SK-MEL-5 (cell line): ENCODE data around the gene TIE1. TPM values are rescaled to one million over a fixed set of nuclear protein-coding genes. Genes with fewer than 3 reads are reported as not detected.

Experiments used
- DNase-seq: peaks from one replicate; pipeline ENCODE4 v3.0.0-alpha.2; 2016; ENCODE audit warnings: low read depth, low spot score
- in situ Hi-C: cut with HindIII; loops from 2 replicates; pipeline ENCODE4 v1.10.0; 2016; ENCODE audit warnings: low sequenced_read_pairs, high pct_unique_total_duplicates, low pct_unique_long_range_greater_than_20kb
- total RNA-seq: library from RNA; depleted of rRNA; stranded (reverse); fragments of >200 nt; shearing (Covaris generic); gene quantifications from 2 replicates; pipeline ENCODE4 v1.2.3, GENCODE V29; 2014

TIE1 gene
- total RNA-seq, 1 experiment from 2014 or later: 0.08 TPM

DNA sequence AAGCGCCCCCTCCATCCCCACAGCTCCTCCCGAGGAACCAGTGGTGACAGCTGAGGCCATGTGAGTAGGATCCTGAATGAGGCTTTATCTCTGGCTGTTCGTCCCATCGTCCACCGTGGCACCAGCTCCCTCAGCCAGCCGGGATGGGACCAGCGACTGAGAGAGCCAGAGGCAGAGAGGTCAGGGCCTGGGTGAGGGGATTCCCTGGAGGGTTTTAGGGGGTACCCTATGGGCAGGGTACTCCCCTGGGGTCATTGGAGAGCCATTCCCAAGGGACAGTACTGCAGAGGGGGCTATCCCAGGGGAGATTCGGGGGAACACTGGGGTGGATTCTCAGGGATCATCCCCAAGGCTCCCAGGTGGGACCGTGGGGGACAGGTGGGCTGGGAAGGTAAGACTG, 28.6 kb upstream of the TIE1 start:
- DNase-seq: no peak
- in situ Hi-C loops: no loop called here

DNA sequence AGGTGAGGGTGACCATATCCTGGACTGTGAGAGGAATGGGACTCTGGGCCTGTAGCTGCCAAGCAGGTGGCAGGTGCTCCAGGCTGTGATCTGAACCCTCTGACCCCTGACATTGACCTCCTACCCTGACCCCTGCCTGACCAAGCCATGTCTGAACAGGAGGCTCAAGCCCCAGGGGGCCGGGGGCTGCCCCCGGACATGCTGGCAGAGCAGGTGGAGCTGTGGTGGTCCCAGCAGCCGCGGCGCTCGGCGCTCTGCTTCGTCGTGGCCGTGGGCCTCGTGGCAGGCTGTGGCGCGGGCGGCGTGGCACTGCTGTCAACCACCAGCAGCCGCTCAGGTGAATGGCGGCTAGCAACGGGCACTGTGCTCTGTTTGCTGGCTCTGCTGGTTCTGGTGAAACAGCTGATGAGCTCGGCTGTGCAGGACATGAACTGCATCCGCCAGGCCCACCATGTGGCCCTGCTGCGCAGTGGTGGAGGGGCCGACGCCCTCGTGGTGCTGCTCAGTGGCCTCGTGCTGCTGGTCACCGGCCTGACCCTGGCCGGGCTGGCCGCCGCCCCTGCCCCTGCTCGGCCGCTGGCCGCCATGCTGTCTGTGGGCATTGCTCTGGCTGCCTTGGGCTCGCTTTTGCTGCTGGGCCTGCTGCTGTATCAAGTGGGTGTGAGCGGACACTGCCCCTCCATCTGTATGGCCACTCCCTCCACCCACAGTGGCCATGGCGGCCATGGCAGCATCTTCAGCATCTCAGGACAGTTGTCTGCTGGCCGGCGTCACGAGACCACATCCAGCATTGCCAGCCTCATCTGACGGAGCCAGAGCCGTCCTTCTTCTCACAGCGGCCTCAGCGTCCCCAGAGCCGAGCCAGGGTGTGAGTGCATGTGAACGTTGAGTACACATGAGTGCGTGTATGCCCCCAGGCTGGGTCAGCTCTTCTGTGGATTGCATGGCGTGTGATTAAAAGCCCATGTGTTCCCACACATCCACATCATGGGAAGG, 27.9 kb upstream of the TIE1 start:
- no peak for DNase-seq
- in situ Hi-C loops: no loop called here

DNA sequence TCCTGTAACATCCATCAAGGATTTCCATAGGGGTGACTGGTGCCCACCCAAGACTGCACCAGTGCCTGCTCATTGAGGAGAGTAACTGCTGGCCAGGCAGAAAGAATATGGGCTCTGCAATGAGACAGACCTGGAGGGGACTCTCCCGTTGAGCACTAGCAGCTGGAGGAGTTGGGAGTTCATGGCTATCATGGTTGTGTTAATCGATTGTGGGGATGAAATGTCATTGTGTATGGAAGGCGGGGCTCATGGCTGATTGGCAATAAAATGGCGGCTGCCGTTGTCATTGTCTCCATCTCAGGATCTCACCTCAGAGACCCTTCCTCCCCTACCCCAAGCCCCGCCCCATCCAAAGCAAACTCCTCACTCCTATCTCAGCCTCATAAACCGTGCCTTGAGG, 27.1 kb upstream of the TIE1 start:
- DNase-seq: no peak

DNA sequence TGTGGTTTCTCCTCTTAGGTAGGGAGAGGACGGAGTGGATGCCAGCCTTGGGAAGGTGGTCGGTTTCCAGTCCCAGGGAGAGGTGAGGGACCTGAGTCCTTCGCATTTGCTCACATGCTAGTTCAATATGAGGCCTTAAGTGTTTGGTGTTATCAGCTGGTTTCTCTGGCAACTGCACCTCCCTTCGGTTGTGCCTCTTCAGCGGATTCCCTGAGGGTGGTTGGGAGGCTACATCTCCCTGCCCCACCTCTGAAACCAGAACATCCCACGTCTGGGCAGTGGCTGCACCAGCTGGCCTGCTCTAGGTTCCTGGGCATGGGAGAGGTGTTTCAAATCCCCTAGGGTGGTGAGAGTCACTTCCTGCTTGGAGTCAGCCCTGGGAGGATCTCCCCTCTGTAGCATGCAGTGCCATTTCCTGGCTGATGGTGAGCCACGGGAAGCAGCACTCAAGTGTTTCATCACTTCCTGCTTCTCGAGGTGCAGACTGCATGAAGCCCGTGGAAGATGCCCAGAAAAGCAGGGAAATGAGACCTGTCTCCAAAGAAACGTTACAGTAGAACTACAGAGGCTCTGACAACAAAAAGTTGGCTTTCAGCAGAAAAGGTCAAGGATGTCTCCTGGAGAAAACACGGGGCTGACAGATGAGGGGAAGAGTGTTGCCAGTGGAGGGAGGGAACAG, 26.5 kb upstream of the TIE1 start:
- in situ Hi-C loops: no loop called here
- DNase-seq: no peak

More for the DNA sequence above, 27.1 kb upstream of the TIE1 start:
- in situ Hi-C loops: no loop called here

DNA sequence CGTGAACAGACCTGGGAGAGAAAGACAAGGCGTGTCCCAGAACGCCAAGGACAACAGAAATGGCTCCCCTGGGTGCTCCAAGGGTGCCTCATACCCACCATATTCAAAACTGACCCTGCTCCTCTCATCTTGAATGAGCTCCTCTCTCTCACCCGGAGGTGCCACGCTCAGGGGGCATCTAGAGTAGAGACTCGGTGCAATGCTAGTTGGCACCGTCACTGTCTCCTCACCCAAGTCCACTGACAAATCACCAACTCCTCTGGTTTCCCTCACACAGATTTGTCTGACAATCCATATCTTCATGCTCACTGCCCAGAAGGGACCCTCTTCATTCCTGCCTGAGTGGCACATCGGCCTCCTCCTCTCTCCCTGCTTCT, 26.0 kb upstream of the TIE1 start:
- in situ Hi-C loops: no loop called here
- no peak for DNase-seq

DNA sequence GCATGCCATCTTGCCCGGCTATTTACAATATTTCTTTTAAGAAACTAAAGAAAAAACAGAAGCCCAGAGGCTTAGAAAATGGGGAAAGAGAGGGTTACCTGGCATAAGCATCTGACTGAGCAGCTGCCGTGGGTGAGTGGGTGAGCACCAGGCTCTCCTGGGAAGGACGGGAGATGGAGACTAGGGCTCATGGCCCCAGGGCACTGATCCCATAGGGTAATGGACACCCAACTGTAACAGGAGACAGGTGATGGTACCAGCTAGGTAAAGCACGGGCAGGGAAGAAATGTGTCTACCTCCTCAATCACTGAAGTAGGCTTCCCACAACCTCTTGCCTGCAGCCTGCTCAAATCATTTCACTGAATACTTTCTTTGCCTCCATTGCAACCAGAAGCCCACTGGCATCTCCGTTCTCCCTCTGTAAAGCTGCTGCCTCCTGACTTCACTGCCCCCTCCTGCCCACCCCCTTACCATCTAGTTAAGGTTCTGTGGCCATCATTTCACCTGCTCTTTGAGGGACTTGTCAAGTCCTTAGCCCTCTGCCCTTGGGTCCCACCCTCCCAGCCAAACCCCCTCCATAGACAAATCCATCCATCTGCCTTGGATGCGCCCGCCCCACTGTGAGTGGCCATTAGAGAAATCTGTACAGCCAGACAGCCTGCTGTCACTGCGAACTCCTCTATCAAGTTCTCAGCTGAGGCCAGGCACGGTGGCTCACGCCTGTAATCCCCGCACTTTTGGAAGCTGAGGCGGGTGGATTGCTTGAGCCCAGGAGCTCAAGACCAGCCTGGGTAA, 24.8 kb upstream of the TIE1 start:
- in situ Hi-C loops: no loop called here
- no peak for DNase-seq

DNA sequence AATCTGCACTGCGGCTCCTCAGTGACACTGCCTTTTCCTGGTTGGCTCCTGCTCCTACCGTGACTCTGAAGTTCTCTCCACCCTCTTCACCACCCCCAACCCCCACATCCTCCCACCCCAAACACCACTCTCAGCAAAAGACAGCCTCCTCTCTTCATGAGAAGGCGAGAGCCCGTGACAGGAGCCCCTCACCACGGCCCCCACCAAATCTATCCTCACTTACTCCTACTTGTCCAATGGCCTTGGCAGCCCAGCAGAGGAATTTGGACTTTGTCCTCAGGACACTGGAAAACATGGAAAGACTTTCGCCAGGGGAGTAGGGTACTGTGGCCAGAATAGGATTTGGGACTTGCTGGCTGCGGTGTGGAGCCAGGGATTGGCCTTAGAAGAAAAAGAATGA, 24.1 kb upstream of the TIE1 start:
- DNase-seq: no peak
- in situ Hi-C loops: no loop called here

DNA sequence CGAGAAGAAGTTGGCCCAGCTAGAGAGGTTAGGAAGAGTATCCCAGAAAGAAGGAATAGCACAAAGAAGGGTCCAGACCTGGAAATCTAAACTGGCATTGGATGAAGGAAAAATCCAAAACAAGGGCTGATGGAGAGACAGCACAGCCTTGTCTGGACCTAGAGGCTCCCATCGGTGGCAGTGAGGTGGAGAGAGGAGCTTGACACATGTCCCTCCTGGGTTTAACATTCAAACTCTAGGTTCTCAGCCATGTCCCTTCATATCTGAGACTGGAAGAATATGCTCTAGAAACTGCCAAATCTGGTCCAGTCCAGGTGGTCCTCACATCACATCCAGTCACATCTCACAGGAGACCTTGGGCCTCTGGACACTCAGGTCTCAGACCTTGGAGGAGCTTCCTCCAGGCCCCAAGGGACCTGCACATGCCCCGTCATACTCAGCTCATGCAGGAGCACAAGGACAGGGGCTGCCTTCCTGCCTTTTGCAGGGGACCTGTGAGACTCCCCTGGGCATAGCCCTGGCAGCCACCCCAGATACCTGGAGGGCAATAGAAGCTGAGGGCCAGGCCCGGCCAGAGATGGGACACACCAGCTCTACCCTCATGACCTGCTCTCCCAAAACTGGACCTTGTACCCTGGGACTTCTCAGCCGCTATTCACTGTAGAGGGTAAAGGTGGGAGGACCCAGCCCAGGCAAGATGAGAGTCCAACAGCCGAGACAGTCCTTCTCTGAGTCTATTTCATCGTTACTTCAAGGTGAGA, 23.5 kb upstream of the TIE1 start:
- DNase-seq: no peak
- in situ Hi-C loops: no loop called here

DNA sequence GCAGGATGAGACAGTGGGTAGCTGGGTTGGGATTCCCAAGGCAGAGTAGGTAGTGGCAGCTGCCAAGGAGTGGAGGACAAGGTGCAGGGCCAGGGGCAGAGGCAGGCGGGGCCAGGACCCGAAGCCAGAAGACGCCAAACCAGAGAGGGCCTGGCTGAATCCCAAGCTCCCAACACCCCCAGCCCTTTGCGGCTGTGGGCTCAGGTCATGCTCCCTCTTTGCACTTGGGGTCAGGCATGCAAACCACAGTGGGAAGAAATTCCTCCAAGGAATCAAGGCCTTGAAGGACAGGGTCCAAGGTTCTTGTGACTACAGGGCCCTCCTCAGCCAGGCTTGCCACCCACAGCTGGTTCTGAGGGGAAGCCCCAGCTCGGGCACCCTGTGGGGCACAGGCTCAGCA, 21.6 kb upstream of the TIE1 start:
- in situ Hi-C loops: no loop called here
- DNase-seq: no peak

DNA sequence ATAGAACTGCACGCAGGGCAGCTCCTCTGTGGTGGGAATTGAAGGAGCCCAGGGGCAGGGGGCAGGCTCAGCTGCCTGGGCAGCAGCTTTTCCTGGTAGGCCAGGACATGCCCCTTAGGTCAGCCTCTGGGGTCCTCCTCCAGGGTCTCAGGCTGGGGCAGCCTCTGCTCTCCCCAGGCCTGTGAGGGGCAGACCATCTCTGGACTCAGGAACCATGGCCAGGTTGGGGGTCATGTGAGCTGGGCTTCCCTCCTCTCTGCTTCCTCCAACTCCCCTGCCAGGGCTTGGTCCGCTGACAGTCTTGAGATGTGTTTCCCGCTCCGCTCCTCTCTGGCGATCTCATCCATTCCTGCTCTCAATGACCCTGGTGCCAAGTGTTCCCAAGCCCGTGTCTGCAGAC, 21.1 kb upstream of the TIE1 start:
- in situ Hi-C loops: no loop called here
- no peak for DNase-seq

DNA sequence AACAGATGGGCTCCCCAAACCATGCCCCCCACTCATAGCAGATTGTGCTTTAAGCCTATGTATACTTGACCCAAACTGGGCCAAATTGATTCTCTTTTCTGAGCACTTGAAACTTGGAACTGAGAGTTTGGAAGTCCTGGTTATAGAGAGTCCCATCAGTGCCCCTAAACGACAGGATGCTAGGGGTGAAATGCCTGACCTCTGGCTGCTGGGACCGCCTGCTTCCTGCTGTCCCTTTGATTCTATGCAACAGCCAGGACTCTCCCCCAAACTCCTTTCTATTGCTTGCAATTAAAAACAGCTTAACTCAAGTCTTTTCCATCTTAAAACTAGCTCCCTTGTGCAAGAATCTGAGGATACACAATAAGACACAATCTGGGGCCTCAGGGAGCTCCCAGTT, 20.1 kb upstream of the TIE1 start:
- no peak for DNase-seq
- in situ Hi-C loops: no loop called here

DNA sequence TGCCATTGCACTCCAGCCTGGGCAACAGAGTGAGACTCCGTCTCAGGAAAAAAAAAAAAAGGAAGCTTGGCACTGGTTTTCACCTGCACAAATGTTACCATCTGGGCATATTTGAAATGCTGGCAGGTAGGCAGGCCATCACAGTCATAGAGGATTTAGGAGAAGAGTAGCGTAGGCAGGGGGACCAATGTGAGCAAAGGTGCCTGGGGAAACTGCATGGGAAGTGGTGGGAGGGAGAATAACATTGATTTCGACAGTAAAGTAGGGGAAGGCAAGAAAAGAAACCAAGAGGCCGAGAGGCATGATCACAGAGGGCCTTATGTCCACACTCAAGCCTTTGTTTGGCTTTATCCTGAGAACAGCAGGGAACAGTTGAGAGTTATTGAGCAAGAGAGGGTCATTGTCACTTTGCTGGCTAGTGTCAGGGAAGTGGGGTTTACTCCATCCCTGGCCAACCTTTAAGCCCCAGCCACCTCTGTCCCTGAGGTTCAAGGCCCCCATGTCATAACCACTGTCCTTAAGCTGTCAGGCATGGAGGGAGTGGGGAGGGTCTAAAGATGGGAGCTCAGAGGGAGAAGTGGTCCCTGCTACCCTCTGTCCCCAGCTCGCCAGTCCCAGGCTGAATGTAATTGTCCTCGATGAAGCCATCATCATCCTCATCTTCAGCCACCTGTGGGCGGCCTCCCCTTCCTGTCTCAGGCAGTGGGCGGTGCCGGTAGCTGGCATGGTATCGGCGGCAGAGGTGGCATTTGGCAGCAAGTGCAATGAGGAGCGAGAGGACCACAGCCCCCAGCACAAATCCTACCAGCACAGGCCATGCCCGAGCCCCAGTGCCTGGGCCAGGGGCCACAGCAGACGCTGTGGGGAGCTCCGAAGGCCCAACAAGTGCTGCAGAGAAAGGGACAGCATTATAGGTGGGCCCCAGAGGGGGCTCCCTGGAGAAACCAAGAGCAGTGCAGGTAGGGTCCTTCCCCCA, 18.3 kb upstream of the TIE1 start:
- no peak for DNase-seq
- in situ Hi-C loops: no loop called here

DNA sequence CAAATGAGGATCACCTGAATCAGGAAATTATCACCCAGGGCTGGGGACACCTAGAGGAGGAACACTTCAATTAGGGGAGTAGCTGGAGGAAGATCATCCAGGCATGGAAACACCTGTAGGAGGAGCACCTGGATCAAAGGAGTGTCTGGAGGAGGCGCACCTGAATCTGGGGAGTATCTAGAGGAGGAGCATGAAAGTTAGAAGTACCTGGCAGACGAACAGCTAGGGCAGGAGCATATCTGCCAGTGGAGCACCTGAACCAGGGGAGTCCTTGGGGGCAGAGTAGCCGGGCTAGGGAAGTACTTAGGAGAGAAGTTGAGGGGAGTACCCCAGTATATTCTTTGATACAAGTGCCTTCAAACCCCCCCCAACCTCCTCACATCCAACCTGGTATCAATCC, 16.7 kb upstream of the TIE1 start:
- DNase-seq: no peak
- in situ Hi-C loops: no loop called here

DNA sequence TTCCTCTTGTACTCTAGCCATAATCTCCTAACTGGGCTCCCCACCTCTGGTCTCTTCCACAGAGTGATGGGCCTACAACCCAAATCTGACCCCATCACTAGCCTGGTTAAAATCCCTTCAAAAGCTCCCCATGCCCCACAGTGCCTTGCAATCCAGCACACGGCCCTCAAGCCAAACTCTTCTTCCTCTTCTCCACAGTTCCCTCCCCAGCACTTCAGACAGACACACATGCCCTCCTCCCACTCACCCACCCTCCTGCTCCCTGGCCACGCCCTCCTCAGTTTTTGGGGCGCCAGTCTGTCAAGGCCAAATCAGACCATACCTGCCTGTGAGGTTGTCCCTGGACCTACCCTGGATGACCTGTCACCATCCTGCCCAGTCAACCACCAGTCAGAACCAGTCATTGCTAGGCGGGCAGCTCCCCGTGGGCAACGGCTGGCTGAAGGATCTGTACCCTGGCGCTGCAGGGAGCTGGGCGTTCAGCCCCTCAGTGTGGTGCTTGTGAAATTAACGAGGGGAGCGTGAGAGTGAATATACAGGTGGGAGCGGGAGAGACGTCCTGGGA, 16.2 kb upstream of the TIE1 start:
- no peak for DNase-seq
- in situ Hi-C loops: no loop called here

DNA sequence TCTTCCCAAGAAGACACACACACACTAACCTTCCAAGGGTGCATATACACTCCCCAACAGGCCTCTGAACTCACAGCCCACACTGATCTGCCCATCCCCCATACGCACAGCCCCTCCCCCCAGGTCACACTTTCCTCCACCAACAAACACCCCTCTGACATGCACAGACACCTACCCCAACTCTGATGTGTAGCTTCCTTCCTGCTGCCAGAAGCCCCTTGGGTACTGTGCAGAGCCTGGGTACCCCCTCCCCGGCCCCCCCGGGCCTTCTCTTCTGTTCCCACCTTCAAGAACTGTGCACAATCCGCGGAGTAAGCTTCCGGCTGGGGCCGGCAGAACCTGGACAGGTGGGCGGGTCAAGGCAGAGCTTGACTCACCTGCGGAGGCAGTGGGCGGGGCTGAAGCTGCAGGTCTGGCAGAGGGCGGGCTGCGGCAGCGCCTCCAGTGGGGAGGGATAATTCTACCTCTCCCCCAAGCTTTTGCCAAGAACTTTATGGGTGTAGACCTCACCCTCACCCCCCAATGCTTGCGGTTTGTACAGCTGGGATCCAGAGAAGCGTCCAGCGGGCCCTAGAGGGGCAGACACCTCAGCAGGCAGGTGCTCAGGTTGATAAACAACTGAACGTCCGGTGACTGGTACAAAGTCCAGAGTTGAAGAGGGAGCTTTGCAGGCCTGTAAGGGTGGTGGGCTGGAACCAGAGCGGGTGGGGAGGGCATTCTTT, 15.4 kb upstream of the TIE1 start, which contains the start of gene C1orf210:
C1orf210 (minus strand) TSS at position 313 of the 722 bp plus-strand sequence. CDS start 2,311 bp downstream, outside the sequence.
- no peak for DNase-seq
- in situ Hi-C loops: no loop called here

DNA sequence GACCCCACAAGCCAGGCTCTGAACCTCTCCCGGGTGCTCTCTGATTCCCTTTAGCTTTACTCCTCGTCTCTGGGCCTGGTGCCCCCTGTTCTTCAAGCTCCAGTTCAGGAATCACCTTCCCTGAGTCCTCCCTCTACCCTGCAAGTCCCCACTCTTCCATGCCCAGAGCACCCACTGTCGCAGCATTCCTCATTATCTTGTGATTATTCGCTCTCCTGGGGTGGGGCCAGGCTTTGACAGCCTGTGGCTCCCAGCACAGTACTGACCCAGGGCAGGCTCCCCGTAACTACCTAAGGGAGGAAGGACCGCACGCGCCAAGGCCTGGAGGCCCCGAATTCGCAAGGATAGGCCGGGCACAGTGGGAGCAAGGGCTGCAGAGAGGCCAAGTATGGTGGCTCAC, 14.7 kb upstream of the TIE1 start:
- in situ Hi-C loops: no loop called here
- no peak for DNase-seq
